Measurements from ENCODE around the gene SLIT3. TPM values are rescaled to one million over a fixed set of nuclear protein-coding genes. Genes with fewer than 3 reads are reported as not detected.

Gene SLIT3
- polyA plus RNA-seq, 3 donors = 48.8 to 51.1 (median 50.1) TPM

GRCh38 chr5:169011009-169011408 lies 289.9 kb downstream of the SLIT3 start:
- no peak for DNase-seq (ENCODE audit: low read depth in 3 of 3, low spot score in 2 of 3)

GRCh38 chr5:169009123-169009522 lies 291.8 kb downstream of the SLIT3 start:
- no peak for DNase-seq (ENCODE audit: low read depth in 3 of 3, low spot score in 2 of 3)

DNA sequence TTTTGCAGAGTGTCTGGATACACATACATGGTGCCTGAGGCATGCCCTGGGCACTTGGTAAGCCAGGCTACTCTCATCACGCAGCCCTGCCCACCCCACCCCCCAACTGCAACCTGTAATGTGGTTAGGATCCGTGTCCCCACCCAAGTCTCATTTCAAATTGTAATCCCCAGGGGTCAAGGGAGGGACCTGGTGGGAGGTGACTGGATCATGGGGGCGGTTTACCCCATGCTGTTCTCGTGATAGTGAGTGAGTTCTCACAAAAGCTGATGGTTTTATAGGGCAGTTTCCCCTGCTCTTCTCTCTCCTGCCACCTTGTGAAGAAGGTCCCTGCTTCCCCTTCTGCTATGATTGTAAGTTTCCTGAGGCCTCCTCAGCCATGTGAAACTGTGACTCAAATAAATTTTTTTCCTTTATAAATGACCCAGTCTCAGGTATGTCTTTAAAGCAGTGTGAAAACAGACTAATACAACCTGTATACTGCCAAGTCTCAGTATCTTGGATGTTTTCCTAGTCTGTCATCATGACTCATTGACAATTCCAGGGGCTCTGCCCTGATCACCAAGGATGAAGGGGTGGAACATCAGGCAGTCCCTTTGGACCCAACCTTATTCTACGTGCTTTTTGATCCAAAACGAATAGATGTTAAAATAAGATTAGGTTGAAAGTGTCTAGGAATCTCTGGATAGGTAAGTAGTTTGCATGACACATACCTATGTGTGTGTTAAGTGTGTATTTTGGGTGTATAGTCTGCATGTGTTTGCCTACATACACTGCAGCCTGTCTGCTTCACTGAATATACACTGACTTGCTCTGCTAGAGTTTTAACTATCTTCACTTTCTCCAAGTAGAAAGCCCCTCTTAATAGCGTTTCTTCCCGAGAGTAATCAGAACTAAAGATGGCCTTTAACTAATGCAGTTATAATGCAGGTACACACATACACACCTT lies 293.8 kb downstream of the SLIT3 start:
- DNase-seq (ENCODE audit: low read depth in 3 of 3, low spot score in 2 of 3) = no peak

DNA sequence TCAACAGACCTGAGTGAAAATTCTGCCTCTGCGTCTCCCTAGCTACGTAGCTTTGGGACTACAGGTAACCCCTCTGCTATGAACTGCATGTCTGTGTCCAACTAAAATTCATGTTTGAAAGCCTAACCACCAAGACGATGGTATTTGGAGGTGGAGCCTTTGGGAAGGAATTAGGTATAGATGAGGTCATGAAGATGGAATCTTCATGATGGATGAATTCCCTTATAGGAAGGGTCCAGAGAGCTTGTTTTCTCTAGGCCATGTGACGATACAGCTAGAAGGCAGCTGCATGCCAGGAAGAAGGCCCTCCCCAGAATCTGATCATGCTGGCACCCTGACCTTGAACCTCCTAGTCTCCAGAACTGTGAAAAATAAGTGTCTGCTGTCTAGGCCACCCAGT lies 296.4 kb downstream of the SLIT3 start:
- DNase-seq (ENCODE audit: low read depth in 3 of 3, low spot score in 2 of 3) = no peak

- DNase-seq (ENCODE audit: low read depth in 3 of 3, low spot score in 2 of 3) = no peak
Observed at GRCh38 chr5:169003721-169004541, 297.0 kb downstream of the SLIT3 start.

DNA sequence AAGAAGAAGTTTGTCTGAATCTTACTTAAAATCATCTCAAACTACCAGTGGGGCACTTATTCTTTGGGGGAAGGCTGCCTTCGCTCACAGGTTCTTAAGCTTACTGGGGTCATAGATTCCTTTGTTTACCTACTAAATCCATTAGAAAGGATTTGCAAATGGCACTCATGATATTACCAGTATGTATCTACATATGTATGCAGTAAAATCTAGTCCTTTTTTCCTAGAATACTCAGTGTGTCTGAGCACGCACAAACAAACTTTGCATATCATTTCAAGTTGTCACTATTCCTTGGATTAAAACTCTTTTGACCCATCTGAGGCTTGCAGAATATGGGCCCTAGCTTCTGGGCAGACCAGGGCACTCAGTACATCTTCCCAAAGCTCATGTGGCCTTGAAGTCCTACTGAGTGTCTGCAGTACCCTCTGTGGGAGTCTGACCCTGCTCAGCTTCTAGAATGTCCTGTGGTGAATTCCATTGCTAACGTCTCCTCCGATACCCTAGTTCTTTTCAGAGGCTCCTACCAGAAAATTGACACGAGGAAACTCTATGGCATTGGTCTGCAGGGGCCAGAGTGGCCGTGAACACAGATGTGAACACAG lies 297.9 kb downstream of the SLIT3 start:
- DNase-seq (ENCODE audit: low read depth in 3 of 3, low spot score in 2 of 3) = no peak

GRCh38 chr5:169001394-169001793 lies 299.5 kb downstream of the SLIT3 start:
- DNase-seq (ENCODE audit: low read depth in 3 of 3, low spot score in 2 of 3) = no peak

GRCh38 chr5:168995024-168995423 lies 305.9 kb downstream of the SLIT3 start:
- no peak for DNase-seq (ENCODE audit: low read depth in 3 of 3, low spot score in 2 of 3)

DNA sequence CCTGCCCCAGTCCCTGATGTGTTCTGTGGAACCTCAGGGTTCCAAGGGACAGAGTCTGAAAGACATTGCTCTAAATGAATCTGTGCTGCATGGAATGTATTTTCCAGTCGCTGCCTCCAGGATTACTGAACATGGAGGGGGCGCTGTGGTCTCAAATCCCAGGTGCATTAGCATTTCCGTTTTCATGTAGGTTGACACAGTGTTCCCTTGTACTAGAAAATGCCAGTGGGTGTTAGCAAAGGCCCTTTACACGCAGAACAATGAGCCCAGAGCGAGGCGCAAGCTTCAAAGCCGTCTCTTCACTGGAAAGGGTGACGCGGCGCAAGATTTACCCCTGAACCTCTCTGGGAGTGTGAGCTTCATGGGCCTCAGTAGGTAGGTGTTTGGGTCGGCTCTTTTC lies 308.3 kb downstream of the SLIT3 start:
- no peak for DNase-seq (ENCODE audit: low read depth in 3 of 3, low spot score in 2 of 3)

DNA sequence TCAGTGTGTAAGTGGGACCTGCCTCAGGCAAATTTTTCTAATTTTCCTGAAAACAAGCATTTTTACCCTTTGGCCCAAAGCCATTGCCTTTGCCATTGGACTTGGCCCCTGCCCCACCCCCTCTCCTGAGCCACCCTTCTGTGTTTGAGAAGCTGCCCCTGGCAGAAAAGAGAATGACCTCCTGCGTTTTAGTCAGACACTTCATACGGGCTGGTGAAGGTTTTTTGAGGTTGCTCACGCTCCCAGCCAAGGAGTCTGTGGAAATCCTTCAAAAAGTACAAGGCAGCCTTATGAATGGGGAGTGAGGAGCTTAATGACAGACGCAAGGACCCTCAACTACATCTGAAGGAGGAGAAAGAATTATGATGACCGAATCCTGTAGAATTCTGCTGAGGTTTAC lies 308.9 kb downstream of the SLIT3 start:
- DNase-seq (ENCODE audit: low read depth in 3 of 3, low spot score in 2 of 3) = no peak

- DNase-seq (ENCODE audit: low read depth in 3 of 3, low spot score in 2 of 3) = no peak
Observed at GRCh38 chr5:168991311-168991710, 309.6 kb downstream of the SLIT3 start.

GRCh38 chr5:168990679-168991078 lies 310.3 kb downstream of the SLIT3 start:
- no peak for DNase-seq (ENCODE audit: low read depth in 3 of 3, low spot score in 2 of 3)

- no peak for DNase-seq (ENCODE audit: low read depth in 3 of 3, low spot score in 2 of 3)
Observed at GRCh38 chr5:168989731-168990505, 311.0 kb downstream of the SLIT3 start.

- no peak for DNase-seq (ENCODE audit: low read depth in 3 of 3, low spot score in 2 of 3)
Observed at GRCh38 chr5:168988699-168989098, 312.2 kb downstream of the SLIT3 start.

DNA sequence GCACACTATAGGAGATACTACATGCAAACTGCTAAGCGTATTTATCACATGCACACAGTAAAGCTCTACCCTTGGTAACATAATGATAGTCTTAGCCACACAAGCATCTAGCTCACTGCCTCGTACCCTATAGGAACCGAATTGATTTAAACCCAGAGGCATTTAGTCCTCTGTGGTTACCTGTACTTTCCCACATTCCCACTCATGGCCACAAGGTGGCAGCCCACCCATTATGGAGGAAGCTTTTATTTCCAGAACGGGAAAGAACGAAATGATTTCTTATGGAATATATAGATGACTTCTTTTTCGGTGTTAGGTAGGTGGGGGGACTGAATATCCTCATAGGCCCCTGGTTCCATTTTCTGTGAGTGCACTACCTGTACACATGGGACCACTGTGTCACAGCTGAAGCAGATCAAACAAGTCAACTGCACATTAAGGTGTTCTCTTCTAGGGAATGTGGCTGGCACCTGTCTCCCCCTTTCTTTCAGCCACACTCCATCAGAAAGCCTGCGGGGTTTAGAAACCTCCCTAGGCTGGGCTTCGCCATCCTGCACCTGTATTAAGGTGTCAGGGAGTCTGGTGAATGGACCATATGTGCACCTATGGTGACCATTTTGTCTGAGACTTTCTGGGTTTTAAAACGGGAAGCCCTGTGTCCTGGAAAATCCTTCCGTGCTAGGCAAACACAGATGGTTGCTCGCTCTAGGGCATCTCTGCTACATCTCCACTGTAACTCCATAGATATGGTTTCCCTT lies 313.2 kb downstream of the SLIT3 start:
- peak in 1 of 3 donors; percentile 63 for DNase-seq (ENCODE audit: low read depth in 3 of 3, low spot score in 2 of 3)

- DNase-seq (ENCODE audit: low read depth in 3 of 3, low spot score in 2 of 3) = no peak
Observed at GRCh38 chr5:168985454-168985853, 315.5 kb downstream of the SLIT3 start.

DNA sequence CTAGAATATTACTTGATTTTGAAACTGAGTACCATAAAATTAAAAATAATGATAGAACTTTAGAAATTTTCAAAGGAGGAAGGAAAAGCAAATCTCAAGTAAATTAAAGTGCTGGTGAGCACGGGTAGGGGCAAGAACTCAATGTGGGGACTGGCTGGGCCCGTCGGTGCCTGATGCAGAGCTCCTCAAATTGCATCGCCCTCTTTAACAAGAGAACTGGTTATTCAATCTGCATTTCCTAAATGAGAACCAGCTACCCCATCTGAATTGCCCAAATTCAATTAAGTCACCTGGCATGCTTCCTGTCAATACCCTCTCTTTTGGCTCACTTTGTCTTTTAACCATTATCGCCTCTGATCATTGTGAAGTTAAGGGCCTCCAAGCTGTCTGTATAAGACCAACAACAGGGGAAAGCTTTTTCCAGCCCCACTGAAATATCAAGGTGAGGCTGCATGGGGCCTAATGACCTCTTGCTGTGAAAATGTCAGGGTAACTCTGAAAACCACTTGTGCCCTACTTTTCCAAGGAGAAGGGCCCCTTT lies 316.7 kb downstream of the SLIT3 start:
- DNase-seq (ENCODE audit: low read depth in 3 of 3, low spot score in 2 of 3) = no peak

DNA sequence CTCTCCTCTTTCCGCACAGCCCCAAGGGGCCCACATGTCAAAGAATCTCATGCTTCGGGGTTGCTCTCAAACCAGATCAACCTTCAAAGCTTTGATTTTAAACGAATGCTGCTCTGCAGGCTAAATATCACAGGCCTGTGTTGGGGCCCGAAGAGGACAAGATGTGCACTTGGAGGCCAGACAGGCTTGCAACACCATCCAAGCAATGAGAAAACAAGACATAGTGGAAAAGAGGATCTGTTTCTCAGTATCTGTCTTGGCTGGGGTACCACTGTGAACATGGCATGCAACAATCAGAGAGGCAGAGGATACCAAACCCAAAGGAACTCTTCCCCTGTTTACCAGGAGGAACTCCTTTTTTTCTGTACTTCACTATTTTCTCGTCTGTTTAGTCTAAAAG lies 321.8 kb downstream of the SLIT3 start:
- DNase-seq (ENCODE audit: low read depth in 3 of 3, low spot score in 2 of 3) = no peak

- no peak for DNase-seq (ENCODE audit: low read depth in 3 of 3, low spot score in 2 of 3)
Observed at GRCh38 chr5:168978500-168978899, 322.4 kb downstream of the SLIT3 start.
